Measurements from ENCODE around the gene ST3GAL4.

Gene ST3GAL4

GRCh38 chr11:126444072-126444471, 88.6 kb downstream of the ST3GAL4 start:
- no peak for DNase-seq (ENCODE audit: low read depth in 2 of 2)

GRCh38 chr11:126446581-126446980, 91.1 kb downstream of the ST3GAL4 start:
- no peak for DNase-seq (ENCODE audit: low read depth in 2 of 2)

- no peak for DNase-seq (ENCODE audit: low read depth in 2 of 2)
These were observed 94.7 kb downstream of the ST3GAL4 start for GRCh38 chr11:126450198-126450597.

GRCh38 chr11:126450806-126451205, 95.3 kb downstream of the ST3GAL4 start:
- no peak for DNase-seq (ENCODE audit: low read depth in 2 of 2)

- no peak for DNase-seq (ENCODE audit: low read depth in 2 of 2)
These were observed 95.8 kb downstream of the ST3GAL4 start for GRCh38 chr11:126451211-126451802.

GRCh38 chr11:126452241-126453101, 97.0 kb downstream of the ST3GAL4 start:
- no peak for DNase-seq (ENCODE audit: low read depth in 2 of 2)

GRCh38 chr11:126456089-126456488, 100.6 kb downstream of the ST3GAL4 start:
- DNase-seq (ENCODE audit: low read depth in 2 of 2): no peak

GRCh38 chr11:126456783-126457542, 101.5 kb downstream of the ST3GAL4 start:
- DNase-seq (ENCODE audit: low read depth in 2 of 2): no peak

- no peak for DNase-seq (ENCODE audit: low read depth in 2 of 2)
These were observed 102.3 kb downstream of the ST3GAL4 start for GRCh38 chr11:126457817-126458216.

- peak; percentile 82 for DNase-seq (ENCODE audit: low read depth in 2 of 2)
These were observed 104.3 kb downstream of the ST3GAL4 start for GRCh38 chr11:126459691-126460281.

- no peak for DNase-seq (ENCODE audit: low read depth in 2 of 2)
These were observed 105.1 kb downstream of the ST3GAL4 start for GRCh38 chr11:126460417-126461095.

GRCh38 chr11:126461096-126461440, 105.6 kb downstream of the ST3GAL4 start:
- no peak for DNase-seq (ENCODE audit: low read depth in 2 of 2)

GRCh38 chr11:126461996-126462395, 106.5 kb downstream of the ST3GAL4 start:
- DNase-seq (ENCODE audit: low read depth in 2 of 2): no peak

GRCh38 chr11:126462422-126462821, 106.9 kb downstream of the ST3GAL4 start:
- no peak for DNase-seq (ENCODE audit: low read depth in 2 of 2)

Data from fibroblast of skin of left biceps (primary cell).